DOHH2 (cell line): Measurements from ENCODE around the gene IL22.

Source experiments
- H3F3A ChIP-seq: fragments of 200-600 bp; sonication (generic), shearing (Covaris generic); 2 replicates; pipeline ENCODE4 v1.6.0; 2016; ENCODE audit warnings: antibody characterized with exemption, mild to moderate bottlenecking; ENCODE audit not compliant: control insufficient read depth, insufficient read depth
- H3K27ac ChIP-seq: fragments of 200-600 bp; sonication (generic); 2 replicates; pipeline ENCODE4 v1.5.1; 2014; ENCODE audit warnings: low read depth, mild to moderate bottlenecking, low read length, moderate library complexity
- H3K27me3 ChIP-seq: fragments of 200-600 bp; sonication (generic); 2 replicates; pipeline ENCODE4 v1.6.1; 2014; ENCODE audit warnings: mild to moderate bottlenecking, low read length, mixed read lengths; ENCODE audit not compliant: control insufficient read depth
- H3K36me3 ChIP-seq: fragments of 200-600 bp; sonication (generic); 2 replicates; pipeline ENCODE4 v1.6.1; 2014; ENCODE audit warnings: mild to moderate bottlenecking, low read length, moderate library complexity, mixed read lengths; ENCODE audit not compliant: control insufficient read depth
- H3K4me1 ChIP-seq: fragments of 200-600 bp; sonication (generic); 2 replicates; pipeline ENCODE4 v1.6.1; 2014; ENCODE audit warnings: mild to moderate bottlenecking, low read length, mixed read lengths; ENCODE audit not compliant: control insufficient read depth
- H3K4me2 ChIP-seq: fragments of 200-600 bp; sonication (generic); 2 replicates; pipeline ENCODE4 v1.6.0; 2014; ENCODE audit warnings: mild to moderate bottlenecking, low read length, moderate library complexity
- H3K4me3 ChIP-seq: fragments of 200-600 bp; sonication (generic); 2 replicates; pipeline ENCODE4 v1.5.1; 2014; ENCODE audit warnings: mild to moderate bottlenecking, low read length, mixed read lengths
- H3K79me2 ChIP-seq: fragments of 200-600 bp; sonication (generic); 2 replicates; pipeline ENCODE4 v1.6.1; 2014; ENCODE audit warnings: mild to moderate bottlenecking, low read length, mixed read lengths; ENCODE audit not compliant: control insufficient read depth
- H3K9me2 ChIP-seq: fragments of 200-600 bp; sonication (generic); replicated peaks from 2 replicates; pipeline ENCODE4 v1.6.1; 2014; ENCODE audit warnings: mild to moderate bottlenecking, low read length, mixed read lengths; ENCODE audit not compliant: control insufficient read depth
- H3K9me3 ChIP-seq: fragments of 200-600 bp; sonication (generic); 2 replicates; pipeline ENCODE4 v1.6.1; 2014; ENCODE audit warnings: antibody characterized with exemption, low read length, mixed read lengths; ENCODE audit not compliant: control insufficient read depth, insufficient read depth
- H4K20me1 ChIP-seq: fragments of 200-600 bp; sonication (generic); 2 replicates; pipeline ENCODE4 v1.6.0; 2014; ENCODE audit warnings: low read depth, mild to moderate bottlenecking, antibody characterized with exemption, low read length, moderate library complexity; ENCODE audit not compliant: control insufficient read depth, insufficient read depth
- CTCF ChIP-seq: fragments of 200-600 bp; sonication (generic); IDR thresholded peaks from one replicate; pipeline ENCODE4 v1.5.1; 2014; ENCODE audit warnings: antibody characterized with exemption, mild to moderate bottlenecking, low read depth, low read length; ENCODE audit not compliant: poor library complexity, severe bottlenecking
- EZH2phosphoT487 ChIP-seq: fragments of 200-600 bp; sonication (generic); IDR thresholded peaks from 2 replicates; pipeline ENCODE4 v1.6.1; 2017; ENCODE audit warnings: borderline replicate concordance, mild to moderate bottlenecking, antibody characterized with exemption, low read length, moderate library complexity, mixed read lengths

Gene IL22

GRCh38 chr12:68231691-68232090 lies 21.7 kb downstream of the IL22 start:
- H3K79me2 ChIP-seq: no peaks in the 10 kb centered on the region
- H3K4me3 ChIP-seq: no peak overlapping the region
- H3K4me2 ChIP-seq: no peak overlapping the region
- peaks cover 2% of the 10 kb centered on the region; the same call in 1 of the 2 replicates for H3K4me1 ChIP-seq
- H3K9me2 ChIP-seq: no peaks in the 10 kb centered on the region
- TF ChIP-seq CTCF (no peak), EZH2phosphoT487 (no peak)
- H3K27ac ChIP-seq: no peak overlapping the region
- H4K20me1 ChIP-seq: no peaks in the 10 kb centered on the region
- no peaks in the 10 kb centered on the region for H3K9me3 ChIP-seq
- H3K27me3 ChIP-seq: no peaks in the 10 kb centered on the region
- H3K36me3 ChIP-seq: no peaks in the 10 kb centered on the region
- no peaks in the 10 kb centered on the region for H3F3A ChIP-seq

DNA sequence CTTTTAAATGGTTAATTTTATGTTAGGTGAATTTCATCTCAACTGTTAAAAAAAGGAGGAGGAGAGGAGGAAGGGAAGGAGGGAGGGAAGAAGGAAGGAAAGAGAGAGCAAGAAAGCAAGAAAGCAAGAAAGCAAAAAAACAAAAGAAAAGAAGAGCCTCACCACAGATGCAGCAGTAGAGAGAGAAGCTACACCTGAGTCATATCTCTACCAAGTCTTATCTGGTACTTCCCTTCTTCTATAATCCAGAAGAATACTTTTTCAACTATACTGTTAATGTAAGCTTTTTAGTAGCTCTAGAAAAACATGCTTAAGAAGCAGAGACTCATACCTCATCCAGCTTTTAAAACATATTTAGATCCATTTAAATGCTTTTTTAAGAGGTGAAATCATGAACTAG lies 22.2 kb downstream of the IL22 start:
- no peak overlapping the region for H3K4me3 ChIP-seq
- no peaks in the 10 kb centered on the region for H3K9me2 ChIP-seq
- no peaks in the 10 kb centered on the region for H4K20me1 ChIP-seq
- no peaks in the 10 kb centered on the region for H3K9me3 ChIP-seq
- no peaks in the 10 kb centered on the region for H3K79me2 ChIP-seq
- no peaks in the 10 kb centered on the region for H3F3A ChIP-seq
- TF ChIP-seq EZH2phosphoT487 (no peak), CTCF (no peak)
- no peak overlapping the region for H3K4me2 ChIP-seq
- H3K36me3 ChIP-seq: no peaks in the 10 kb centered on the region
- no peaks in the 10 kb centered on the region for H3K27me3 ChIP-seq
- H3K27ac ChIP-seq: no peak overlapping the region
- H3K4me1 ChIP-seq: no peaks in the 10 kb centered on the region

DNA sequence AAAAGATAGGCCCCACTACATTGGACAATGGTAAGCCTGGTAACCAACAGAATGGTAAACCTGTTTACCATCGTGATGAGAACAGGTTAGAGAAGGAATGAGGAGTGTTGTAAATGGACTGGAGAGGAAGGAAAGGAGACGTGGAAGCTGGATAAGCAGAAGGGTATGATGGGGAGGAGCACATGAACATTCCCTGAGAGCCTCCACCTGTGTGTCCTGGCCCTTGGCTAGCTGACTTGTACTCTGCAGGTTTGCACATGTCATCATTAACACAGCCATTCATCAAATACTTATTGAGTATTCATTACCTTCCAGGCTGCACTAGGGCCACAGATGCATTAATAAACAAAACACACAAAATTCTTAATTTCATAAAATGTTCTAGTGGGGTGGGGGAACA lies 23.4 kb downstream of the IL22 start:
- Histone ChIP-seq H3F3A (no peaks in the 10 kb centered on the region), H3K4me1 (no peaks in the 10 kb centered on the region), H4K20me1 (no peaks in the 10 kb centered on the region), H3K4me3 (no peak overlapping the region), H3K9me3 (no peaks in the 10 kb centered on the region), H3K4me2 (no peak overlapping the region), H3K79me2 (no peaks in the 10 kb centered on the region), H3K36me3 (no peaks in the 10 kb centered on the region), H3K27ac (no peak overlapping the region), H3K27me3 (peaks cover 4% of the 10 kb centered on the region; the same call in 1 of the 2 replicates), H3K9me2 (no peaks in the 10 kb centered on the region)
- no peak for TF ChIP-seq CTCF
- no peak for TF ChIP-seq EZH2phosphoT487

DNA sequence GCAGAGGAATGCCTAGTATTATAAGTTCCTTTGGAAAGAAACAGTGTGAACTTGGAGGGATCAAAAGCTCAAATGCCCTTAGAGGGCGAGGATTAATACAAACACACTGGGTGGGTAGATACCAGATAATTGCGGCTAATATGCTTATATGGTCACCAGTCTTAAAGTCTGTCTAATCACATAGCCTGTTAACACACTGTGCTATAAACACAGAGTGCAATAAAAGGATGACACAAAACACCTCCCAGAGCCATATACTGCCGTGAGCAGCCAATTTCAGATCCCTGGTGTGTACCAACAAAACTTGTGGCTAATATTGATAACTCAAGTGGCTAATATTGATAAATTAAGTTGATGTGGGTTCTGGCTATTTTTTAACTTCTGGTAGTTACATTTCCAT lies 26.0 kb downstream of the IL22 start:
- Histone ChIP-seq H4K20me1 (no peaks in the 10 kb centered on the region), H3K27me3 (peaks cover 6% of the 10 kb centered on the region; the same call in 1 of the 2 replicates), H3K4me2 (no peak overlapping the region), H3K4me1 (peaks cover 7% of the 10 kb centered on the region), H3K9me3 (no peaks in the 10 kb centered on the region), H3K36me3 (no peaks in the 10 kb centered on the region), H3K9me2 (no peaks in the 10 kb centered on the region), H3F3A (no peaks in the 10 kb centered on the region), H3K79me2 (no peaks in the 10 kb centered on the region), H3K4me3 (no peak overlapping the region), H3K27ac (no peak overlapping the region)
- TF ChIP-seq CTCF (no peak), EZH2phosphoT487 (no peak)
